Aorta (tissue), 5 donors: ENCODE measurements around the gene SACM1L. TPM values are rescaled to one million over a fixed set of nuclear protein-coding genes. Genes with fewer than 3 reads are reported as not detected.

Source experiments
- ATAC-seq: fragments of 200-7000 bp; cut with Tn5 transposase; one replicate; pipeline ENCODE4 v1.9.1; 2022; ENCODE audit warnings: moderate library complexity; ENCODE audit not compliant: low FRiP score
- DNase-seq, 2 donors: peaks; one replicate each; pipeline ENCODE4 v3.0.0-alpha.2; 2020
- H3K27ac ChIP-seq, 2 donors: one replicate each; pipeline ENCODE4 v1.5.1; 2013; ENCODE audit warnings: low read length in 2 of 2, mild to moderate bottlenecking in 2 of 2, moderate library complexity in 2 of 2, control low read depth in 1 of 2, inconsistent platforms in 1 of 2, low read depth in 1 of 2
- H3K27me3 ChIP-seq, 2 donors: one replicate each; pipeline ENCODE4 v1.6.1; 2013; ENCODE audit warnings: control low read depth in 1 of 2, low read length in 1 of 2, mild to moderate bottlenecking in 1 of 2, moderate library complexity in 1 of 2; ENCODE audit not compliant: insufficient read depth in 2 of 2, control insufficient read depth in 1 of 2
- H3K36me3 ChIP-seq, 2 donors: one replicate each; pipeline ENCODE4 v1.6.1; 2013; ENCODE audit warnings: control low read depth in 1 of 2, low read length in 1 of 2, mild to moderate bottlenecking in 1 of 2; ENCODE audit not compliant: insufficient read depth in 2 of 2, control insufficient read depth in 1 of 2
- H3K4me1 ChIP-seq, 2 donors: one replicate each; pipeline ENCODE4 v1.6.1; 2013; ENCODE audit warnings: low read length in 2 of 2, control low read depth in 1 of 2, mild to moderate bottlenecking in 1 of 2, moderate library complexity in 1 of 2; ENCODE audit not compliant: insufficient read depth in 2 of 2, control insufficient read depth in 1 of 2
- H3K4me3 ChIP-seq, 2 donors: one replicate each; pipeline ENCODE4 v1.5.1; 2013; ENCODE audit warnings: low read length in 2 of 2, control low read depth in 1 of 2, mild to moderate bottlenecking in 1 of 2
- H3K9me3 ChIP-seq: one replicate; pipeline ENCODE4 v1.6.1; 2013; ENCODE audit warnings: mild to moderate bottlenecking, low read length; ENCODE audit not compliant: control insufficient read depth
- WGBS, 2 donors: extraction: QIAGEN DNeasy Blood & Tissue Kit; methylation state at CpG; one replicate each; pipeline ENCODE4 v1.1.7; 2013; 5-methylcytosine and 5-hydroxymethylcytosine counted together
- intact Hi-C, 2 donors: fragments of 100-400 bp; cut with DNase I; formaldehyde crosslinking; loops; one replicate each; pipeline versions ENCODE4 v1.14.2 to v1.15.0; 2022
- polyA plus RNA-seq, 2 donors: library from polyadenylated mRNA; stranded (reverse); fragments of 200-250 nt; gene quantifications; one replicate each; pipeline ENCODE4 v1.2.3, GENCODE V29; 2013
- total RNA-seq, 2 donors: library from RNA; stranded (reverse); fragmentation: NEBNext Ultra II Directional; extraction: Animal tissue kit (Norgen Biotek cat#: 25700); gene quantifications; one replicate each; pipeline ENCODE4 v1.2.1, GENCODE V29; 2021
- donor health status: healthy with polysubstance abuse.
- donor health status: Bipolar disorder and iron deficiency.
- donor health status: DM: no; HTN: no; CAD: no.
- donor health status: DM: no; HTN: no; CAD: no.
- donor health status: DM: yes; HTN: yes; CAD: no.

Gene SACM1L
- total and polyA plus RNA-seq, 4 donors: 16.4 to 52.3 (median 35.2) TPM

DNA sequence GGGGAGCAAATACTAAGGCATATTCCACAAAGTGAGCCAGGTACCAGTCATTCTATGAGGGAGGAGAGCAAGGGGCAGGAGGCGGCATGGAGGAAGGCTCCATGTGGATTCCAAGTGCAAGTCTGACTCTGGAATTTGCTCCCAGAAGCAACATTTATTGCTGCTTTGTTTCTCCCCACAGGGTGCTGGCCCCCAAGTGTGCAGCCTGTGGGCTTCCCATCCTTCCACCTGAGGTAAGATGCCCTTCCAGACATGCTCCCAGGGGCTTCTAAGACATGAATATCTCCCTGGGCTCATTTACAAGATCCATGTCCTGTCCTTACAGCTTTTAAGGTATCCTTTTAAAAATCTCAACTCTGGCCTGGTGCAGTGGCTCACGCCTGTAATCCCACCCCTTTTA lies 15.9 kb upstream of the SACM1L start:
- H3K27me3 ChIP-seq: no peaks in the 10 kb centered on the region
- H3K9me3 ChIP-seq: no peaks in the 10 kb centered on the region
- intact Hi-C loops: loop anchor here in 1 of 2 donors (10.0 kb wide), 1 partner anchor 312 kb away; no protein-coding TSS in a partner anchor
- 95 to 98% methylated on average over 2 of the region's 2 CpGs for WGBS, 2 donors
- H3K4me3 ChIP-seq: no peak overlapping the region
- H3K27ac ChIP-seq: no peak overlapping the region
- peaks cover 0 to 6% of the 10 kb centered on the region in 2 donors for H3K4me1 ChIP-seq
- ATAC-seq (no peak), DNase-seq (no peak)
- peaks cover 0 to 1% of the 10 kb centered on the region in 2 donors for H3K36me3 ChIP-seq

DNA sequence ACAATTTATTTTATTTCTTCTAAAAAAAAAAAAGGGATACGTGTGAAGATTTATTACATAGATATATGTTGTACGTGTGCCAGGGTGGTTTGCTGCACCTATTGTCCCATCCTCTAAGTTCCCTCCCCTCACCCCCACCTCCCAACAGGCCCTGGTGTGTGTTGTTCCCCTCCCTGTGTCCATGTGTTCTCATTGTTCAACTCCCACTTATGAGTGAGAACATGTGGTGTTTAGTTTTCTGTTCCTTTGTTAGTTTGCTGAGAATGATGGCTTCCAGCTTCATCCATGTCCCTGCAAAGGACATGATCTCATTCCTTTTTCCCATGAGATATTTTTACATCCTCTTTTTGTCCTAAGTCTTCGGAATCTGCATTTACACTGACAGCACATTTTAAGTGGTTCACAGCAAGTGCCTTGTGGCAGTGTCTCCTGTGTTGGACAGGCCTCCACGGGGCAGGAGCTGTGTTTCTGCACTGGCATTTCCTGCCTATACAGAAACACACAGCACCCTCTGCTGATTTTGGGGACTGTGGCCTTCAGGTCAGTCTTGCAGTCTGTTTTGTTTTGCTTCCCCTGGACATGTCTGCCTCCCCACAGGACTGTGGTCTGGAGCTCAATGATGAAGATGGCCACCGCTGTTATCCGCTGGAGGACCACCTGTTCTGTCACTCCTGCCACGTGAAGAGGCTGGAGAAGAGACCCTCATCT lies 12.7 kb upstream of the SACM1L start:
- Histone ChIP-seq H3K36me3 (peaks cover 0 to 4% of the 10 kb centered on the region in 2 donors), H3K4me1 (peaks cover 0 to 1% of the 10 kb centered on the region in 2 donors), H3K27me3 (no peaks in the 10 kb centered on the region), H3K9me3 (no peaks in the 10 kb centered on the region), H3K4me3 (no peak overlapping the region), H3K27ac (no peak overlapping the region)
- ATAC-seq (no peak), DNase-seq (no peak)
- 66 to 69% methylated on average over 7 of the region's 7 CpGs for WGBS, 2 donors
- intact Hi-C loops: loop anchor here in 1 of 2 donors (10.0 kb wide), 1 partner anchor 308 kb away; no protein-coding TSS in a partner anchor

DNA sequence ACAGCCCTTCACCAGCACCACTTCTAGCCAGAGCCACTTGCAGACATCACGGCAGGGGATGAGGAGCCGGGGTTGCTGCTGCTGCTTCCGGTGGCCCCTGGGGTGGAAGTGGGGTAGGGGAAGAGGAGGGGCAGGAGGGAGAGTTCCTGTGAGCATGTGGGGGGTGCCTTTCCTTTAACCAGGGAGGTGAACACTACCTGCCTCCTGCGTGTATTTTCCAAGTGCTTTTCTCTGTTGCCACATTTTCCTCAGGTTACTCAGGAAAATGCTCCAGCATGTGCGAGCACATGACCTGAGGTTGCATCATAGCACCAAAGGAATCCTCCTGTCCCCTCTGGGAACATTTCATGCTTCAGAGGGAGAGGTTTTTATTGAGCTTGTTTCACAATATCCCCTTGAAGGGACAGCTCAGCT lies 12.2 kb upstream of the SACM1L start:
- H3K4me3 ChIP-seq: no peak overlapping the region

DNA sequence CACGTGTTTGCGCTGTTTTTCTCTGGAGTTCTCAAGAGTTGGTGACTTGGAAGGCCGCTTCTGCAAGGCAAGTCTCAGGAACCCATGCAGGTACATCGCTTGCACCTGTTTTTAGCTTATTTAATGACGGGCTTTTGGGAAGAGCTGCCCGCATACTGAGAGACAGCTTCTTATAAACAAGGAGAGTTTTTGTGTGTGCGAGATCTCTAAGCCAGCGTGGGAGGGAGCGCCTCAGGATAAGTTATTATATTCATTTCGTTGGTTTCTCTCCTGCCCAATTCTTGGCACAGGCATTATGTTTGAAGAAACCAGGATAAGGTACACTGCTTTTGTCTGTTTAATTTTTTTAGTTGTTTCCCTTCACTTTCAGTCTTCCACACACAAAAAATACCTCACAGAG lies 11.4 kb upstream of the SACM1L start:
- intact Hi-C loops: loop anchor here in 1 of 2 donors (10.0 kb wide), 1 partner anchor 307 kb away; no protein-coding TSS in a partner anchor
- no peak overlapping the region for H3K4me3 ChIP-seq
- peaks cover 0 to 4% of the 10 kb centered on the region in 2 donors for H3K36me3 ChIP-seq
- H3K4me1 ChIP-seq: no peaks in the 10 kb centered on the region
- no peaks in the 10 kb centered on the region for H3K27me3 ChIP-seq
- peaks cover 1% of the 10 kb centered on the region for H3K9me3 ChIP-seq
- ATAC-seq: no peak
- no peak for DNase-seq
- no peak overlapping the region for H3K27ac ChIP-seq
- WGBS, 2 donors: 92 to 93% methylated on average over 10 of the region's 10 CpGs

More for the DNA sequence above, 12.2 kb upstream of the SACM1L start:
- H3K27ac ChIP-seq: no peak overlapping the region
- intact Hi-C loops: loop anchor here in 1 of 2 donors (10.0 kb wide), 1 partner anchor 308 kb away; no protein-coding TSS in a partner anchor
- no peaks in the 10 kb centered on the region for H3K27me3 ChIP-seq
- WGBS, 2 donors: 74% methylated on average over 5 of the region's 5 CpGs
- H3K9me3 ChIP-seq: no peaks in the 10 kb centered on the region
- no peak for DNase-seq
- no peaks in the 10 kb centered on the region for H3K4me1 ChIP-seq
- ATAC-seq: no peak
- H3K36me3 ChIP-seq: peaks cover 0 to 4% of the 10 kb centered on the region in 2 donors

DNA sequence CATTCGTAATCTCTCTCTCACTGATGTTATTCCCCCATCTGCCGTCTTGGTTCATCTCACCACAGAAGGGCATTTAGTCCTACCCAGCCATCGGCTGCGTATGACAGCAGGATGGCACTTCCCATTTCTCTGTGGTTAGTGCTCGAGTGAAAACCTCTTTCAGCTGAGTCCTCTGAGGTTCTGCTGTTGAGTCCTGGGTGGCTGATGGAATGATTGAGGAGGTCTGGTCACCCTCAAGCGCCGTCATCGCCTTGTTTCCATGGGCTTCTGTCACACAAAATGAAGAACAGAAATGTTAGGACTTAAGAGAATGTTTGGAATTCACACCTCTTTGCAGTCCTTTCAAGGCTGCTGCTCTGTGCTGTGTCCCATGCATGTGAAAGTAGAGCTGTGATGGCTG lies 9.4 kb upstream of the SACM1L start:
- intact Hi-C loops: loop anchor here in 1 of 2 donors (10.0 kb wide), 1 partner anchor 305 kb away; no protein-coding TSS in a partner anchor
- Histone ChIP-seq H3K36me3 (peaks cover 0 to 4% of the 10 kb centered on the region in 2 donors), H3K4me3 (no peak overlapping the region), H3K27ac (no peak overlapping the region), H3K27me3 (no peaks in the 10 kb centered on the region), H3K4me1 (no peaks in the 10 kb centered on the region), H3K9me3 (peaks cover 2% of the 10 kb centered on the region)
- WGBS, 2 donors: 69 to 70% methylated on average over 8 of the region's 8 CpGs
- DNase-seq (no peak), ATAC-seq (no peak)

DNA sequence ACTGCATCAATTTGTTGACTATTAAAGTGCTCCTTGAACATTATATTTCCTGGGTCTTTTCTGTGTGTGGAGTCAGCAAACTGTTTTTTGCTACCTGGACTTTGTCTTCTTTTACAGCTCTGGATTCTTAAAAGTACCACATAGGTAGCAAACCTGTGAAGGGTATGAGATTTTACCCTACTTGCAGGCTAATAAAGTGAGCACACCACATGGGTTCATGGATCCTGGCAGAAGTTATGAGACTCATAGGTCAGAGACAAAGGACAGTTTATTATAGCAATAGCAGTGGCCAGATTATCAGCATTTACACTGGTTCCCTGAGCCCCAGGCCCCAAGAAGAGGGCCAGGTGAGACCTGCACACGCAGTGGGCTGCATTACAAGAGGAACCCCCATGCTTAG lies 8.0 kb upstream of the SACM1L start:
- no peaks in the 10 kb centered on the region for H3K27me3 ChIP-seq
- no peaks in the 10 kb centered on the region for H3K4me1 ChIP-seq
- ATAC-seq (no peak), DNase-seq (no peak)
- intact Hi-C loops: no loop called here
- whole genome bisulfite sequencing, 2 donors: 89 to 92% methylated on average over 1 of the region's 1 CpG
- H3K4me3 ChIP-seq: no peak overlapping the region
- no peak overlapping the region for H3K27ac ChIP-seq
- H3K36me3 ChIP-seq: peaks cover 0 to 4% of the 10 kb centered on the region in 2 donors
- peaks cover 2% of the 10 kb centered on the region for H3K9me3 ChIP-seq

DNA sequence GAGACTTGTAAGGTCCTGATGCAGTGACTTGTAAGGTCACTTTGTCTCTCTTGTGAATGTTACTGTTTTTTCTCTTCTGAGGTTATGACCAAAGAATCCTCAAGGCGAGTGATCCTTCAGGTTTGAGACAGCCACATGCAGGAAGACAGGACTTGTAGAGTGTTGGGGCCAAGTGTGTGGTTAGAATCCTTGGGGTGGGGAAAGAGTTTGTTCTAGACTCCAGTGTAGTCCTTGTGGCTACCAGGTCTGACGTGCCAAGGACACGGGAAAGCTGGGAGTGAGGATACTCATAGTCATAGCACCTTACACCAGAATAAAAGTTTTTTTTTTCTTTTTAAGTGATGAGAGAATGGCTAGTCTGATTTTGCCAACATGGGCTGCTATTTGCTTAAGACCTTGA lies 7.3 kb upstream of the SACM1L start:
- ATAC-seq (no peak), DNase-seq (no peak)
- intact Hi-C loops: no loop called here
- Histone ChIP-seq H3K4me3 (no peak overlapping the region), H3K9me3 (peaks cover 2% of the 10 kb centered on the region), H3K27me3 (no peaks in the 10 kb centered on the region), H3K4me1 (no peaks in the 10 kb centered on the region), H3K27ac (no peak overlapping the region), H3K36me3 (peaks cover 0 to 4% of the 10 kb centered on the region in 2 donors)
- WGBS, 2 donors: 96% methylated on average over 3 of the region's 3 CpGs

DNA sequence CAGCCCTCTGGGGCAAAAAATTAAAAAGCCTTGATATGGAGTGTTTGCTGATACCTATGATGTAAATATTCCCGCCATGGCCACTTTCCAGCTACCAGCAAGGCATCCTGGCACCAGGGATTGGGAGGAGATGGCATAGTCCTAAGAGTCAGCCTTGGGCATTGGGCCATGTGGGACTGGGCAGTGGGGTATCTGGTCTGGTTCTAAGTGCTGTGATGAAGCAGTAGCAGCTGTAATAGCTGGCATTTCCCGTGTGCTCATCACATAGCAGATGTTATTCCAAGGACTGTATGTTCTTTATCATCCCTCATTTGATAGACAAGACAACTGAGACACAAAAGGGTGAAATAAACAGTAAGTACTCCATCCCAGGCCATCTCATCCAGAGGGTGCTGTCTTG lies 6.9 kb upstream of the SACM1L start:
- 95 to 97% methylated on average over 2 of the region's 2 CpGs for WGBS, 2 donors
- Histone ChIP-seq H3K4me3 (no peak overlapping the region), H3K4me1 (no peaks in the 10 kb centered on the region), H3K36me3 (peaks cover 0 to 4% of the 10 kb centered on the region in 2 donors), H3K9me3 (peaks cover 2% of the 10 kb centered on the region), H3K27ac (no peak overlapping the region), H3K27me3 (no peaks in the 10 kb centered on the region)
- no peak for ATAC-seq
- intact Hi-C loops: no loop called here
- DNase-seq: no peak

DNA sequence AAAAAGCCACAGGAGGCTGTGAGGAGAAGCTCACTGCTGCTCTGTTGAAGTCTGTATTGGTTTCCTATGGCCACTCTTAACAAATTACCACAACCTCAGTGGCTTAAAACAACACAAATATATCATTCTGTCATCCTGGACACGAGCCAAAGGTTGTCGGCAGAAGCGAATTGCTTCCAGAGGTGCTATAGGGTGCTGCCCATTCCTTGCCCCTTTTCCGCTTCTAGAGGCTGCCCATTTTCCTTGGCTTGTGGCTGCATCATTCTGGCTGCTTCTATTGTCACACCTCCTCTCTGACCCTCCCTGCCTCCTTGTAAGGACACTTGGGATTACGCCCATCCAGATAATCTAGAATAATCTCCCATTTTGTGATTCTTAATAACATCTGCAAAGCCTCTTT lies 6.4 kb upstream of the SACM1L start:
- H3K27me3 ChIP-seq: no peaks in the 10 kb centered on the region
- H3K4me3 ChIP-seq: no peak overlapping the region
- peaks cover 0 to 4% of the 10 kb centered on the region in 2 donors for H3K36me3 ChIP-seq
- WGBS, 2 donors: 63 to 79% methylated on average over 5 of the region's 5 CpGs
- H3K27ac ChIP-seq: no peak overlapping the region
- peaks cover 2% of the 10 kb centered on the region for H3K9me3 ChIP-seq
- H3K4me1 ChIP-seq: no peaks in the 10 kb centered on the region
- no peak for ATAC-seq
- no peak for DNase-seq
- intact Hi-C loops: no loop called here
